ENCODE measurements around the gene KIF26A.

Gene KIF26A

GRCh38 chr14:104107101-104107581 lies 31.2 kb upstream of the KIF26A start:
- H3K36me3 Mint-ChIP-seq: no peaks in the 10 kb centered on the region
- no peak overlapping the region for H3K27ac Mint-ChIP-seq
- H3K4me3 Mint-ChIP-seq: no peak overlapping the region
- no peaks in the 10 kb centered on the region for H3K4me1 Mint-ChIP-seq (ENCODE audit: low read depth)
- H3K9me3 Mint-ChIP-seq (ENCODE audit: low read depth): no peaks in the 10 kb centered on the region
- H3K27me3 Mint-ChIP-seq: no peaks in the 10 kb centered on the region

GRCh38 chr14:104107611-104108569 lies 30.5 kb upstream of the KIF26A start:
- Mint-ChIP-seq H3K27me3 (no peaks in the 10 kb centered on the region), H3K27ac (no peak overlapping the region), H3K4me3 (no peak overlapping the region), H3K36me3 (no peaks in the 10 kb centered on the region), H3K4me1 (ENCODE audit: low read depth) (no peaks in the 10 kb centered on the region), H3K9me3 (ENCODE audit: low read depth) (no peaks in the 10 kb centered on the region)

DNA sequence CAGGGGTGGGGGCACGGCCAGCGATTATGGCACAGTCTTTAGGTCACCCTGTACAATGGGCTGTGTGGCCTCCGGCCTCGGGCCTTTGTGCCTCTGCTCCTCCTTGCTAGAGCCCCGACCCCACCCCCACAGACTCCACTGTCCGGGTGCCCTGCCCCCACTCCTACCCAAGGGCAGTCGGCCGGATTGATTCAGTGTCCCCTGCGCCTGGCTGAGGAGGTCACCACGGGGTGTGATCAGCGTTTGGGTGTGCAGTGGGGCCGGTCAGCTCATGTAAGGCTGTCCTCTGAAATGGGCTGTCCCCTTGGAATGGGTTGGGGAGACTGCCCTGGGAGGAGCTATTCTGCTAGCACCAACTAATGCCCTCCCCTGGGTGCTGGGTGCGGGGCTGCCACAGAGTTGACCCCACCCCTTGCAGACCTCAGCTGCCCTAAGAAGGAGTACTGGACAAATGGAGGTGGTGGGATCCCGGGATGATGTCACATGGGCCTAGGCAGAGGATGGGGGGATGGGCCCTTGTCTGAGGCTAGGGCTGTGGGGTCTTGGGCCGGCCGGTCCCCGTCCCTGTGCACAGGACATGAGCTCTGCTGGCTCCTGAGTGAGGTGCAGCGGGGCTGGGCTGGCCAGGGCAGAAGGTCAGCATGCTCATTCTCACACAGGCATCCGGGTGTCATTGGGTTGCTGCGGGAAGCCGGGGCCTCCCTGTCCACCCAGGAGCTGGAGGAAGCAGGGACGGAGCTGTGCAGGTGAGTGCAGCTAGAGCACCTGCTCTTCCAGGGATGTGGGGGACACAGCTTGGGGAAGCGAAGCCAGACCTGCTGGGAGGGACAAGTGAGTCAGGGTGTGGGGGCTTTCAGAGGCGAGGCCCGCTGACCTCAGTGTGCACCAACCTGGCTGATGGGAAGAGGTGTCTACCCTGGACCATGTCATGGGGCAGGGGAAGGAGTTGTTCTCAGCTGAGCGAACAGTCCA lies 29.5 kb upstream of the KIF26A start:
- H3K4me1 Mint-ChIP-seq (ENCODE audit: low read depth): no peaks in the 10 kb centered on the region
- no peaks in the 10 kb centered on the region for H3K9me3 Mint-ChIP-seq (ENCODE audit: low read depth)
- H3K4me3 Mint-ChIP-seq: no peak overlapping the region
- H3K27me3 Mint-ChIP-seq: no peaks in the 10 kb centered on the region
- H3K27ac Mint-ChIP-seq: no peak overlapping the region
- H3K36me3 Mint-ChIP-seq: no peaks in the 10 kb centered on the region

- no peaks in the 10 kb centered on the region for H3K36me3 Mint-ChIP-seq
- no peaks in the 10 kb centered on the region for H3K4me1 Mint-ChIP-seq (ENCODE audit: low read depth)
- no peak overlapping the region for H3K27ac Mint-ChIP-seq
- H3K27me3 Mint-ChIP-seq: no peaks in the 10 kb centered on the region
- no peak overlapping the region for H3K4me3 Mint-ChIP-seq
- no peaks in the 10 kb centered on the region for H3K9me3 Mint-ChIP-seq (ENCODE audit: low read depth)
Observed at GRCh38 chr14:104109731-104110361, 28.5 kb upstream of the KIF26A start.

GRCh38 chr14:104110491-104111209 lies 27.7 kb upstream of the KIF26A start:
- H3K4me1 Mint-ChIP-seq (ENCODE audit: low read depth): no peaks in the 10 kb centered on the region
- H3K27ac Mint-ChIP-seq: no peak overlapping the region
- H3K36me3 Mint-ChIP-seq: no peaks in the 10 kb centered on the region
- peaks cover 3% of the 10 kb centered on the region for H3K27me3 Mint-ChIP-seq
- H3K4me3 Mint-ChIP-seq: no peak overlapping the region
- no peaks in the 10 kb centered on the region for H3K9me3 Mint-ChIP-seq (ENCODE audit: low read depth)

DNA sequence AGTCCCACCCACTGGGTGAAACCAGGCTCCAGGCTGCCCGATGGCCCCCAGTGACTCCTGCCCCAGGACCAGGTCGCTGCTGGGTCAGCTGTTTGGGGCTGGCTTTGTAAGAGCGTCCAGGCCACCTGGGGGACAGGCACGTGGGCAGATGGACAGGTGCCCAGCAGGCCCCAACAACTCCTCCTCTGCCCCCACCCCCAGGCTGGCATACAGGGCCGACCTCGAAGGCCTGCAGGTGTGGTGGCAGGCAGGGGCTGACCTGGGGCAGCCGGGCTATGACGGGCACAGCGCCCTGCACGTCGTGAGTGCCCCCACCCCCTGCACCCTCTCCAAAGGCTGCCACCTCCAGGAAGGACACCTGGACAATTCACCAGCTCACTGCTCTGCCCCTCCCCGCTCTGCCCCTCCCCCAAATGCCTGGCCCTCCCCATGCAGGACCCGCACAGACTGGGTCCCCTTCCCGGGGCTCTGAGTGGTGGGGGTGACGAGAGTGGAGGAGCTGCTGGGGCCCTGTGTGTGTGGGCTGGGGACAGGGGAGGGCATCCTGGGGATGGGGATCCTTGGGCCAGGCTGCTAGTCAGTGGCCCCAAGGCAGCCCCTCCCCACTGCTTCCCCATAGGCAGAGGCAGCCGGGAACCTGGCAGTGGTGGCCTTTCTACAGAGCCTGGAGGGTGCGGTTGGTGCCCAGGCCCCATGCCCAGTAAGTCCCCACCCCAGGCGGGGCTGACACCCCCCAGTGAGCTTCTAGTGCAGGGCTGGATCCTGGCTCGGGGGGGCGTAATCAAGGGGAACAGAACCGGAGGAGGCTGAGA lies 26.9 kb upstream of the KIF26A start:
- Mint-ChIP-seq H3K27me3 (peaks cover 5% of the 10 kb centered on the region), H3K4me1 (ENCODE audit: low read depth) (no peaks in the 10 kb centered on the region), H3K4me3 (no peak overlapping the region), H3K9me3 (ENCODE audit: low read depth) (no peaks in the 10 kb centered on the region), H3K27ac (no peak overlapping the region), H3K36me3 (no peaks in the 10 kb centered on the region)

- Mint-ChIP-seq H3K9me3 (ENCODE audit: low read depth) (no peaks in the 10 kb centered on the region), H3K4me1 (ENCODE audit: low read depth) (no peaks in the 10 kb centered on the region), H3K27ac (no peak overlapping the region), H3K27me3 (peaks cover 5% of the 10 kb centered on the region), H3K36me3 (no peaks in the 10 kb centered on the region), H3K4me3 (no peak overlapping the region)
Observed at GRCh38 chr14:104112113-104112505, 26.3 kb upstream of the KIF26A start.

DNA sequence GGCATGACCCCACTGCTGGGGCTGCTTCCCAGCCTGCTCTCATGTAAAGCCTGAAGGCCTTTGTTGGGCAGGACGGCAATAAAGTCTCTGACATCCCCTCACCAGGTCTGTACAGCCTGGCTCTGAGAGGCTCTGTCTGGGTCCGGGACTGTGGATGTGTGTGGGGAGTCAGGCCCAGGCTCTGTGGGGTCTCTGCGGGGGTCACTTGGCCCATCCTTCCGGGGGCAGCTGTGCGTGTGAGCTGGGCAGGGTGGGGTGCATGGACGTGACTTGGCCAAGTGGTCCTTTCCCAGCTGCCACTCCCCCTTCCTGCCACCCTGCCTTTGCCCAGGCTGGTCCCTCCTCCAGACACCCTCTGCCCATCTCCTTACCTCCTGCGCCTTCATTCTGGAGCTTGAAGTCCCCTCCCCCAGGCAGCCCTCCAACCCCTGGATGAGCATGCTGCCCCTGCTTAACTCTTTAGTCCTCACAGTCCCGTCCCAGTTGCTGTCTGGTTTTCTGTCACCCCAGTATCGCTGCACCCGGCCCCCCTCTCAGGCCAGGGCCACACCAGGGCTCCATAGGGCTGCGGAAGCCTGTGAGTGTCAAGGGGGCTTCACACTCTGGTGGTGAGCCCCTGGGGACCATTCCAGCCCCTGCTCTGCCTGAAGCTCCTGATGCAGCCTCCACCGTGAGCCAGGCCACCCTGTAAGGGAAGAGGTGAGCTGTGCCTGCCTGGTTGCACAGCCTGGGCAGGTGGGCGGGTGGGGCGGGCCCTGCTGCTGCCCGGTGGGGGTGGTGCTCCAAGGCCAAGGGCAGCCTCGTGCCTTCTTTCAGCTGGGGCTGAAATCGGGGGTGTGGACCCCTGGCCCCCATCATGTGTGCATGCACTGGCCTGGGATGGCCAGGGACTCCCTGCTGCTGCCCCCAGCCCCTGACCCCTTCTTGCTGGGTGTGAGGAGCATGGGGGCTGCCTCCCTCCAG lies 25.5 kb upstream of the KIF26A start:
- Mint-ChIP-seq H3K27me3 (peaks cover 5% of the 10 kb centered on the region), H3K4me3 (no peak overlapping the region), H3K27ac (no peak overlapping the region), H3K9me3 (ENCODE audit: low read depth) (no peaks in the 10 kb centered on the region), H3K4me1 (ENCODE audit: low read depth) (no peaks in the 10 kb centered on the region), H3K36me3 (no peaks in the 10 kb centered on the region)

DNA sequence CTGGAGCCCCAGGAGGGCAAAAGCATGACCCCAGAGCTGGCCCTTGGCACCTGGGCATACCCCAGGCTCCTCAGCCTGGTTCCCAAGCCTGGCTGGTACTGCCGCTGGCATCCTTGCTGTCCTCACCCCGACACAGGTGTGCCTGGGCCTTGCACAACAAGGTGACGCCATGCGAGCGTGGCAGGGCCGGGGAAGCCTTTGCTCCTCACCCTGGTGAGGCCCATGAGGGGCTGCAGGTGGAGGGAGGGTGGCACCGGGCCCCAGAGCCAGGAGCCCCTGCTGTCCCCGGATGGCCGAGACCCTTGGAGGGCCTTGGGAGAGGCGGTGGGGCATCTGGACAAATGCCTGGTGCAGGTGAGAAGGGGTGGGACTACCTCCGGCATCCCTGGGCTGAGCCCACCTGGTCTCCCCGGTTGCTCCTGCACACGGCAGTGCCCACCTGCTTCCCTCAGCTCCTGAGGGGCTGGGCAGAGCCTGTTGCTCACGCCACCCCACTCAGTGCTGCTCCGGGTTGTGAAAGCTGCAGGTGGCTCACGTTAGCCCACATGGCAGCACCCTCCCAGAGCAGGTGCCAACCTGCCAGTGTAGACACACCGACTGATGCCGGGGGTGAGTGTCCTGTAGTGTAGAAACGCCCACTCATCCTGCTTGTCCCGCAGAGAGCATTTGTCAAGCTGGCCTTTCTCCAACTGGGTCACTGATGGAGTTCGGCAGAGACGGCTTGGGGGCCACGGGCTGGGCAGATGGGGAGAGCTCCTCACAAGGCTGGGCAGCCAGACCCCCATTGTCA lies 24.6 kb upstream of the KIF26A start:
- H3K4me1 Mint-ChIP-seq (ENCODE audit: low read depth): no peaks in the 10 kb centered on the region
- no peaks in the 10 kb centered on the region for H3K36me3 Mint-ChIP-seq
- no peak overlapping the region for H3K27ac Mint-ChIP-seq
- H3K27me3 Mint-ChIP-seq: peaks cover 7% of the 10 kb centered on the region
- H3K4me3 Mint-ChIP-seq: no peak overlapping the region
- H3K9me3 Mint-ChIP-seq (ENCODE audit: low read depth): no peaks in the 10 kb centered on the region

DNA sequence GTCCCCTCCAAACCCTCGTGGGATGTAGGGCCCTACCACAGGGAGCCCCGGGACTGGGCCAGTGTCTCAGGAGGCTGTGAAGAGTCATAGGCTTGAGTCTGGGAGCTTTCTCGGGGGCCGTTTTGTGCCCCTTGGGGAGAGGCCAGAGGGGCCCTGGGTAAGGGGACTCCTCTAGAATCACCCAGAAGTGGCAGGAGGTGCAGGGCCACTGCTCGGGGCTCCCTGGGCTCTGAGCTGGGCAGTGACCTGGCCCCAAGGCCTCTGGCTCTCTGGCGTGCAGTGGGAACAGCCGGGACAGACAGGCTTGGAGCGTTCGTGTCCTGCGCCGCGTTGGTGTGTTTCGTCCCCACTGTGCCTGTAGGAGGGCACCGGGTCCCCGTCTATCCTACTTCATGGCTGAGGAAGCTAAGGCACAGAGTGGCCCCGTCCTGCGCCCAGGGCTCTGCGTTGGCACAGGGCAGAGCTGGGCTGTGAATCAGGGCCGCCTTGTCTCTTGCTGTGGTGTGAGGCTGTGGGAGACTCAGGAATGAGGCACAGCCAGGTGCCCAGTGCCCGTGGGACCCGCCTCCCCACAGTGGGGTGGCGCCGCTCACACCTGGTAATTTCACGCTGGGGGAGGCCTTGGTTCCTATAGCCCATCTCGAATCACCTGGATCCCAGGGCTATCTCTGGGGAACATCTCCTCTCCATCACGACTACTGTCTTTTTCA lies 23.8 kb upstream of the KIF26A start:
- no peaks in the 10 kb centered on the region for H3K9me3 Mint-ChIP-seq (ENCODE audit: low read depth)
- no peaks in the 10 kb centered on the region for H3K4me1 Mint-ChIP-seq (ENCODE audit: low read depth)
- peaks cover 7% of the 10 kb centered on the region for H3K27me3 Mint-ChIP-seq
- H3K36me3 Mint-ChIP-seq: no peaks in the 10 kb centered on the region
- H3K4me3 Mint-ChIP-seq: no peak overlapping the region
- no peak overlapping the region for H3K27ac Mint-ChIP-seq

GRCh38 chr14:104115131-104115600 lies 23.2 kb upstream of the KIF26A start:
- Mint-ChIP-seq H3K27me3 (peaks cover 7% of the 10 kb centered on the region), H3K27ac (no peak overlapping the region), H3K4me1 (ENCODE audit: low read depth) (no peaks in the 10 kb centered on the region), H3K4me3 (peak overlapping the region; percentile 22), H3K9me3 (ENCODE audit: low read depth) (no peaks in the 10 kb centered on the region), H3K36me3 (no peaks in the 10 kb centered on the region)

All from activated naive CD8-positive, alpha-beta T cell (primary cell).